SK-MEL-5 (cell line): ENCODE results near the gene AMMECR1. TPM values are rescaled to one million over a fixed set of nuclear protein-coding genes. Genes with fewer than 3 reads are reported as not detected.
A peak's percentile ranks its signal among the peaks of the same experiment; 100 is the strongest.

Experiments used
- DNase-seq: peaks from one replicate; pipeline ENCODE4 v3.0.0-alpha.2; 2016; ENCODE audit warnings: low read depth, low spot score
- in situ Hi-C: cut with HindIII; loops from 2 replicates; pipeline ENCODE4 v1.10.0; 2016; ENCODE audit warnings: low sequenced_read_pairs, high pct_unique_total_duplicates, low pct_unique_long_range_greater_than_20kb
- total RNA-seq: library from RNA; depleted of rRNA; stranded (reverse); fragments of >200 nt; shearing (Covaris generic); gene quantifications from 2 replicates; pipeline ENCODE4 v1.2.3, GENCODE V29; 2014

AMMECR1 gene
- total RNA-seq, 1 experiment from 2014 or later: 10.3 TPM

- DNase-seq: no peak
Observed at GRCh38 chrX:110317061-110317819, 645 bp downstream of the AMMECR1 start.

GRCh38 chrX:110316351-110317060, 1.4 kb downstream of the AMMECR1 start:
- in situ Hi-C loops: no loop called here
- DNase-seq: peak; percentile 16

More at GRCh38 chrX:110317061-110317819, 645 bp downstream of the AMMECR1 start:
- in situ Hi-C loops: no loop called here

GRCh38 chrX:110315551-110315950, 2.3 kb downstream of the AMMECR1 start:
- DNase-seq: no peak
- in situ Hi-C loops: no loop called here

- in situ Hi-C loops: no loop called here
- DNase-seq: no peak
Observed at GRCh38 chrX:110311437-110312230, 6.3 kb downstream of the AMMECR1 start.

- in situ Hi-C loops: no loop called here
- peak; percentile 26 for DNase-seq
Observed at GRCh38 chrX:110310896-110311295, 7.0 kb downstream of the AMMECR1 start.

- no peak for DNase-seq
Observed at GRCh38 chrX:110310000-110310790, 7.7 kb downstream of the AMMECR1 start.

GRCh38 chrX:110308220-110308619, 9.7 kb downstream of the AMMECR1 start:
- in situ Hi-C loops: no loop called here
- DNase-seq: no peak

More at GRCh38 chrX:110310000-110310790, 7.7 kb downstream of the AMMECR1 start:
- in situ Hi-C loops: no loop called here

- no peak for DNase-seq
- in situ Hi-C loops: no loop called here
Observed at GRCh38 chrX:110304884-110305283, 13.0 kb downstream of the AMMECR1 start.

GRCh38 chrX:110304371-110304770, 13.5 kb downstream of the AMMECR1 start:
- in situ Hi-C loops: no loop called here
- no peak for DNase-seq

GRCh38 chrX:110302975-110303374, 14.9 kb downstream of the AMMECR1 start:
- DNase-seq: no peak
- in situ Hi-C loops: no loop called here

- no peak for DNase-seq
- in situ Hi-C loops: no loop called here
Observed at GRCh38 chrX:110301194-110301593, 16.7 kb downstream of the AMMECR1 start.

- no peak for DNase-seq
- in situ Hi-C loops: no loop called here
Observed at GRCh38 chrX:110294087-110294486, 23.8 kb downstream of the AMMECR1 start.

GRCh38 chrX:110293658-110294057, 24.2 kb downstream of the AMMECR1 start:
- in situ Hi-C loops: no loop called here
- DNase-seq: no peak

- in situ Hi-C loops: no loop called here
Observed at GRCh38 chrX:110287605-110288004, 30.3 kb downstream of the AMMECR1 start.

GRCh38 chrX:110286106-110286505, 31.8 kb downstream of the AMMECR1 start:
- in situ Hi-C loops: no loop called here
- DNase-seq: peak; percentile 39

More at GRCh38 chrX:110287605-110288004, 30.3 kb downstream of the AMMECR1 start:
- DNase-seq: no peak

GRCh38 chrX:110284159-110284558, 33.7 kb downstream of the AMMECR1 start:
- in situ Hi-C loops: no loop called here

GRCh38 chrX:110282922-110283321, 35.0 kb downstream of the AMMECR1 start:
- in situ Hi-C loops: no loop called here
- no peak for DNase-seq

More at GRCh38 chrX:110284159-110284558, 33.7 kb downstream of the AMMECR1 start:
- DNase-seq: no peak
